KG1 (cell line): ENCODE data around the gene SLCO1C1.

Source experiments
- DNase-seq: peaks from one replicate; lab custom pipeline; 2025; lab: John Stamatoyannopoulos, UW

SLCO1C1 gene

DNA sequence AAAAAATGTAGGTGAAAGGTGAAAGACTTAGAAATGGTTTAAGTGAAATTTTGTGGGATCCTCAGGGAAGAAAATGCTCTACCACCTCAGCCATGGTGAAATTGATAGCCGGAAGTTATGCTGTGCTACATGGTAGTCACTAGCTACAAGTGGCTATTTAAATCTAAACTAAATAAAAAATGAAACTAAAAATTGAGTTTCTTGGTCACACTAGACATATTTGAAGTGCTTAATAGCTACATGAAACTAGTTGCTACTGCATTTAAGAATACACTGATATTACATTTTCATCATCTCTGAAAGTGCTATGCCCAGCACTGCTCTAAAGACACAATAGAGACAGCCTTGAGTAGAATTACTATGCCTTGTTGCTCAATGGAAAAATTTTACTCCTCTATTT is 105.0 kb downstream of the SLCO1C1 start:
- DNase-seq, result no peak

DNA sequence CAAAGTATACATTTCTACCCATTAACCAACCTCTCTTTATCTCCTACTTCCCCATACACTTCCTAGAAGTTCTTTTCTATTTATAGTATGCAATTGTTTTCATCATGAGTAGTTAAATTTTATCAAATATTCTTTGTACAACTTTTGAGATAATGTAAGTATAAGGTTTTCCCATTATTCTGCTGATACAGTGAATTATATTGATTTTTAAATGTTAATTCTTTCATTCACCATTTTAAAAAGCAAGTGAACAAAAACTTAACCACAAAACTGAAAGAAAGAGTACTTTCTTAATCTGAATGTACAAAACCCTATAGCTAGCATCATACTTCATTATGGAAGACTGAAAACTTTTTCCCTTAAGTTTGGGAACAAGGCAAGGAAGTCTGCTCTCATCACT is 105.9 kb downstream of the SLCO1C1 start:
- DNase-seq, result no peak
